ENCODE measurements around the gene LDHD.

DNA sequence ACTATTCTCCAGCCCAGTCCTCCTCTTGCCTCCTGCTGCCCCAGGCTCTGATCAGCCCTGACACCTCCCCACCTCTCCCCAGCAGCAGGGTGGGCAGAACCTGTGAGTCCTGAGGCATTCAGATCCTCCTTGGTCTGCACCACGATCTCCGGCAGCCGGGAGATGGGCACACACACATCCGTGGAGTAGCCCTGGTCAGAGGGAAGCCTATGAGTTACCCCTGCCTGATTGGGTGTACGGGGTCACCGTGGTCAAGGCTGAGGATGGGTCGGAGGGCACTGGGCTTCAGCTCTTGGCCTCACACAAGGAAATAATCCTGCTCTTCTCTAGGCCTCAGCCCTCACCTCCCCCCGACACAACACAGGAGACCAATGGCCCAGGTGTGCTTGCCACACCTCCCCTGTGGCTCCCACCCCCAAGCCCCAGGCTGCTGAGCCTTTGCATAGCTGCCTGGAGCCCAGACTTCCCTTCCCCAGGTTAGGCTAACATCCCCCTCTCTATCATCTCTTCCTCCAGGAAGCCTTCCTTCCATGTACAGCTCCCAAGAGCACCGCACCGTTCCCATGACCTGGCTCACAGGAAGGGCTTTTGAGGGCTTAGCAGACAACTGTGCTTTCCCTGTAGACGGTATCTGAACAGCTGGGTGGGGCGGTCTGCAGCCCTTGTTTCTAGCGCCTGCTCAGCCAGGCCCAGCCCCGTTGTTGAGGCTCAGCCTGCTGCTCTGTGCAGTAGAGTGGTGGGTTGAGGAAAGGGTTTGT is 3.7 kb downstream of the LDHD start:
- TF ChIP-seq, protein P1, sequence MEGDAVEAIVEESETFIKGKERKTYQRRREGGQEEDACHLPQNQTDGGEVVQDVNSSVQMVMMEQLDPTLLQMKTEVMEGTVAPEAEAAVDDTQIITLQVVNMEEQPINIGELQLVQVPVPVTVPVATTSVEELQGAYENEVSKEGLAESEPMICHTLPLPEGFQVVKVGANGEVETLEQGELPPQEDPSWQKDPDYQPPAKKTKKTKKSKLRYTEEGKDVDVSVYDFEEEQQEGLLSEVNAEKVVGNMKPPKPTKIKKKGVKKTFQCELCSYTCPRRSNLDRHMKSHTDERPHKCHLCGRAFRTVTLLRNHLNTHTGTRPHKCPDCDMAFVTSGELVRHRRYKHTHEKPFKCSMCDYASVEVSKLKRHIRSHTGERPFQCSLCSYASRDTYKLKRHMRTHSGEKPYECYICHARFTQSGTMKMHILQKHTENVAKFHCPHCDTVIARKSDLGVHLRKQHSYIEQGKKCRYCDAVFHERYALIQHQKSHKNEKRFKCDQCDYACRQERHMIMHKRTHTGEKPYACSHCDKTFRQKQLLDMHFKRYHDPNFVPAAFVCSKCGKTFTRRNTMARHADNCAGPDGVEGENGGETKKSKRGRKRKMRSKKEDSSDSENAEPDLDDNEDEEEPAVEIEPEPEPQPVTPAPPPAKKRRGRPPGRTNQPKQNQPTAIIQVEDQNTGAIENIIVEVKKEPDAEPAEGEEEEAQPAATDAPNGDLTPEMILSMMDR (IDR thresholded peaks at IDR 0.05) = no peak
- no peak for TF ChIP-seq POLR2A (IDR thresholded peaks at IDR 0.05)
